Measurements from ENCODE around the gene DOCK1.
"Not testable (repeated sequence)": the region's sequence is repeated elsewhere in the genome, so short reads cannot be mapped to it uniquely, and the experiment has no call there.

Gene DOCK1

DNA sequence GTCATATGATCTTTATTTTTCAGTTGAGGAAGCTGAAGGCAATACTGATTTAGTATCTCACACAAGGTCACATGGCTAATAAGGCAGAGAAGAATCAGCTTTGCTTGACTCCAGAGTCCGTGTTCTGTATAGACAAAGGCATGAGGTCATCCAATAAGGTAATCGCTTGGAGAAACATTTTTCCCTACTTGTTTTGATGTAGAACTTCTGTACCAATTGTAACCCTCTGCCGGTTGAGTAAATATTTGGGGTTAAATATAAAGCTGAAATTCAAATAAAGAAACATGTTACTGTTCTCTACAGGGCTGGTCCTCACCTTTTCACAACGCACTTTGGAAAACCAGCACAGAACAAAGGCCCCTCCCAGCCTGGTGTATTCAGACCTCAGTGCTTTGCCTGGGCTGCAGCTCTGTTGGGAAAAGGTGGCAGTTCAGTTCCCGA, 374.1 kb downstream of the DOCK1 start:
- no peak for DNase-seq

GRCh38 chr10:127280446-127280845, 375.2 kb downstream of the DOCK1 start:
- DNase-seq, result no peak

DNA sequence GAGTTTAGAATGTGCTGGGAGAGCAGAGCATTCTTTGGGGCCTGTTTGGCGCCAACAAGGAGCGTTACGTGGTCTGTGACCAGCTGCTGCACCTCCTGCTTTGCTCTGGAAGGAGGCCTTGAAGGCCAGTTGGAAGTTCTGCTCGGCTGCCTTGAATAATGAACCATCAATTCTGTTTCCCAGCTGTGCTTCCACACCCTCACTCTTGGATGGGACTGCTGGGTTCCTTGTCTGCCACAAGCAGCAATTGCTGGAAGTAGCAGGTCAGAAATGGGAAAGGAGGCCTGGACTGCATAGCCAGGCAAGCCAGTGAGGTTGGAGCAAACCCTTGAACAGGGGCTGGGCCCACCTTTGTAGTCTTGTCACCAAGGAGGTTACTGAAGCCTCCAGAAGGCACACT, 377.8 kb downstream of the DOCK1 start:
- no peak for DNase-seq

- DNase-seq, result no peak
Measured at GRCh38 chr10:127283576-127283975, 378.3 kb downstream of the DOCK1 start.

DNA sequence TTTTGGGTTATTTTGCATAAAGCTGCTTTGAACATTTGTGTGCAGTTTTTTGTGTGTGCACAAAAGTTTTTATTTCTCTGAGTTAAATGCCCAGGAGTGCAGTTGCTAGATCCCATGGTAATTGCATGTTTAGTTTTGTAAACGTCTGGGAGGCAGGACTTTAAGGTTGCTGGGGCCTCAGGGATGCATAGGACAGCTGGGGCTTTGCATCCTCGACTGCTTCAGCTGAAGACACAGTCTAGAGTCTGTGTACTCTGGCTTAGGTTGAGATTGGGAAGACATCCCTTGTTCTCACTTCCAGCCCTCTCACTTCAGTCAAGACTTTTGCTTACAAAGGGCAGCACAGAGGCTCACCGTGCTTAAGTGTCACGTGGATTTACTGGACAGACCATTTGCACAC, 385.6 kb downstream of the DOCK1 start:
- no peak for DNase-seq

DNA sequence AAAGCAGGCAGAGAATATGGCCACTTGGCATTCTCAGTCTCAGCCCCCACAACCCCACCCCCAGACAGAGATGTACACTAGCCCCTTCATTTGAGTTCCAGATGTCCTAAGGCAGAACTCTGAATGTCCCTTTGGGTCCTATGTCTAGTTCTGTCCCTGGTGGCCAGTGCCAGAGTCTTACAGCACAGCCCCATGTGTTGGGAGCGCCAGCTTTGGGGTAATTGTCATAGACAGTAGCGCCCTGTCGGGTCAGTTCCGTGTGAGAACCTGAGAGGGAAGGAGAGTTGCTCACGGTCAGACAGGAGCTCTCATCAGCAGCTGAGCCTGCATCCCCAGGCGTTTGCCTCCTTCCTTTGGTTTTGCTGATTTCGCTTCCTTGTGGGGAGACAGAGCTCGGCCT, 386.1 kb downstream of the DOCK1 start:
- DNase-seq, result no peak

- DNase-seq, result no peak
Measured at GRCh38 chr10:127292888-127293287, 387.7 kb downstream of the DOCK1 start.

- no peak for DNase-seq
Measured at GRCh38 chr10:127293640-127294039, 388.4 kb downstream of the DOCK1 start.

GRCh38 chr10:127296696-127297095, 391.5 kb downstream of the DOCK1 start:
- no peak for DNase-seq

GRCh38 chr10:127298381-127298780, 393.2 kb downstream of the DOCK1 start:
- DNase-seq, result no peak

DNA sequence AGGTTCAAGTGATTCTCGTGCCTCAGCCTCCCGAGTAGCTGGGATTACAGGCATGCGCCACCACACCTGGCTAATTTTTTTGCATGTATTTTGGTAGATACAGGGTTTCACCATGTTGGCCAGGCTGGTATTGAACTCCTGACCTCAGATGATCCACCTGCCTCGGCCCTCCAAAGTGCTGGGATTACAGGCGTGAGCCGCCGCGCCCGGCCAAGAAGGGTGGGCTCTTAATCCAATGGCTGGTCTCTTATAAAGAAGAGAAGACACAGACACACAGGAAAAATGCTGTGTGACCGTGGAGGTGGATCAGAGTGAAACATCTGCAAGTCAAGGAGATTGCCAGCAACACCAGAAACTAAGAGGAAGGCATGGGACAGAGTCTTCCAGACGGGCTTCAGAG, 394.0 kb downstream of the DOCK1 start:
- DNase-seq, result not testable (repeated sequence)

- DNase-seq, result no peak
Measured at GRCh38 chr10:127299956-127300689, 394.9 kb downstream of the DOCK1 start.

DNA sequence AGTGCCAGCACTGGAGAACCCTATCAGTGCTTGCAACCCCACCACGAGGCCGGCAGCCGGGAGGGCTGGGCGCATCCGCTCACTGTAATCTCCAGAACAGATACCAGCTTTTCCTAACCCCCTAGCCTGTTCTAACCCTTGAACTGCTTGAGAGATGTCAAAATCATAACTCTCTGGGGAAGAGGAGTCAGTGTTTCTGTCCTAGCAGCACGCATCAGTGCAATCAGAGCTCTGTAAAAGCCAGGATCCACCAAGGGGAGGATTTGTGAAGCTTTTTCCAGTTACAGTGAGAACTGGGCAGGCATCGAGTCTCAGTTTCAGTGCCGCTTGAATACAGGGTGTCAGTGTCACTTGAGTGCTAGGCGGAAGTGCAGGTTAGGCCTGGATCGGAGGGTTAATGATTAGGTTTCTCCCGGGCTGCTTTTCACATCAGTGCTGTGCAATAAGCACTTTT, 395.7 kb downstream of the DOCK1 start:
- DNase-seq, result peak; percentile 46

DNA sequence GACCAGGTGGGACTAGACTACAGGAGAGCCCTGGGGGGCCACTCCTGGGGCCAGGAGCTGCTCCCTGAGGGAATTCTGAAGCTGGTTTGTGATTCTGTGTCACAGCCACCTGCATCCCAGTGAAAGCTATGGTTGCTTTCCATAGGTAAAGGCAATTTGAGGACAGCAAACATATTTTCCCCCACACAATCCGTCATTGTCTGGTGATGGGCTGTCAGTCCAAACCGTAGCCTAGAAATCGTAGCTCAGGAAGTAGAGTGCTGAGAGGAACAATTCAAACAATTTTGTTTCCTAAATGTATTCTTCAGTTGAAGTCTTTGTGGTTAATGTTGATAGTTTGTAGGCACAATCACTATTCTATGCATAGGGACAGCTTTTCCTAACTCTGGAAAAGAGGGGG, 397.1 kb downstream of the DOCK1 start:
- DNase-seq, result no peak

- no peak for DNase-seq
Measured at GRCh38 chr10:127303105-127303504, 397.9 kb downstream of the DOCK1 start.

- no peak for DNase-seq
Measured at GRCh38 chr10:127303746-127304145, 398.5 kb downstream of the DOCK1 start.

DNA sequence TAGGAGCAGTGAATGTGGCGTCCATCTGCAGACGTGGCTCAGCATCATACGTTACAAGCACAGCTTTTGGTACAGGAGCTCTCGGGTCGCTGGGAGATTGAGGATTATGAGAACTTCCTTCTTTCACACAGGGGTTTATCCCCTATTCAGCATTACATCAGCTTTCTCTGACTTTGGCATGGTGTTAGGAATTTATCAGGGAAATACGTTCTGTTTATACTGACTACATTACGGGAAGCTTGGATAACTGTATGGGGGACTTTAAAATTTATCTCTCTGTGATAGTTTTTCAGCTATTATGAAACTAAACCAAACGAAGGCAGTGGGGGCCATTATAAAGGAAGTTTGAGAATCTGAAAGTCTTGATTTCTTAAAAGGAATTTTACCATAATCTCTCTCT, 401.3 kb downstream of the DOCK1 start:
- no peak for DNase-seq

- DNase-seq, result no peak
Measured at GRCh38 chr10:127307338-127307737, 402.1 kb downstream of the DOCK1 start.

DNA sequence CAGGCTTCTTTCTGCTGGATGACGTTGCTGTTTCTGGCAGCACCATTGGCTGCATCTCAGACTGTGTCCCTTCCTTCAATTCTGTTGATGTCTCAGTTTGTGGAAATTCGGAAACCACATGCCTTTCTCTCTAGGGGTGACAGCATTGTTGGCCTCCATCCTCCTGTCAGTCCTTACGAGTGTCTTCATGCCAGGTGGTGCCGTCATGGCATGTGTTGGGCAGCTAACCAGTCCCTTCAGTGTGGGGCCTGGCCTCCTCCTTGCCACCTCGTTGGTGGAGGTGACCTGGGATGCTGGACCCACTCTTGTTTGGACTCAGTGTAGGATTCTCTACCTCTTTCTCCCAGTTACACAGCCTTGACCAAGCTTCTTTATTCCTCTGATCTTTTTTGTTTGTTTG, 402.8 kb downstream of the DOCK1 start:
- DNase-seq, result no peak

DNA sequence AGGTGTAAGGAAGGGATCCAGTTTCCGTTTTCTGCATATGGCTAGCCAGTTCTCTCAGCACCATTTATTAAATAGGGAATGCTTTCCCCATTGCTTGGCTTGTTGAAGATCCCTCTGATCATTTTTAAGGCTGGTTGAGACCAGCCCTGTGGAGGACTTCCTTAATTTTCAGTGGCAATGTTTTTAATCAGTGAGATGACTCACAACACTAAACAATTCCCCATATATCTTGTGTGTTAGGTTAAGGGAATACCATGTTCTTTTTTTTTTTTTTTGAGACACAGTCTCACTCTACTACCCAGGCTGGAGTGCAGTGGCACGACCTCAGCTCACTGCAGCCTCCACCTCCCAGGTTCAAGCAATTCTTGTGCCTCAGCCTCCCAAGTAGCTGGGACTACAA, 404.4 kb downstream of the DOCK1 start:
- DNase-seq, result not testable (repeated sequence)

GRCh38 chr10:127310430-127310829, 405.2 kb downstream of the DOCK1 start:
- DNase-seq, result no peak

DNA sequence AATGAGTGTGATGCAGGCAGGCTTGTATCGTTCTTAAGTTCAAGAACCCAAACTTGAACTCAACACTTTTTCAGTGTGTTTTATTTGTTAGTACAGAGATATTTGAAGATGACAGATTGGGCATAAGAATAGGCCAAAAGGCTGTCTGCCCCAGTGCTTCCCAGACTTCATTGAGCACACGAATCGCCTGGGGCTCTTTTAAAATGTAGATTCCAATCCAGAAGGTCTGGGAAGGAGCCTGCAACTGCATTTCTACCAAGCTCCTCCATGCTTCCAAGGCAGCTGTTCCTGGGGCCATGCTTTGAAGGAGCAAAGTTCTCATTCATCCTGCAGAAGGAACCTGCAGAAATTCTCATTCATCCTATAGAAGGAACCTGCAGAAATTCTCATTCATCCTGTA, 405.7 kb downstream of the DOCK1 start:
- no peak for DNase-seq

- no peak for DNase-seq
Measured at GRCh38 chr10:127313996-127314700, 408.9 kb downstream of the DOCK1 start.

- DNase-seq, result no peak
Measured at GRCh38 chr10:127314797-127315196, 409.6 kb downstream of the DOCK1 start.

Data from right kidney (tissue), 1 donor.